Stimulated activated CD8-positive, alpha-beta memory T cell treated with anti-CD3 and anti-CD28 coated beads, Interleukin-2, amount 100 ng/mL, for 48 hours (primary cell): ENCODE data around the gene AOPEP.
"Not testable (repeated sequence)": the region's sequence is repeated elsewhere in the genome, so short reads cannot be mapped to it uniquely, and the experiment has no call there.

ENCODE experiments used
- DNase-seq, 2 donors: peaks; one replicate each; pipeline ENCODE4 v3.0.0-alpha.2; 2020; ENCODE audit warnings: low read depth in 2 of 2

Gene AOPEP

GRCh38 chr9:95017661-95018060, 291.2 kb downstream of the AOPEP start:
- DNase-seq, result no peak

GRCh38 chr9:95018099-95018936, 291.8 kb downstream of the AOPEP start:
- DNase-seq, result no peak

- not testable (repeated sequence) for DNase-seq
These were observed 294.1 kb downstream of the AOPEP start for GRCh38 chr9:95020644-95021043.

DNA sequence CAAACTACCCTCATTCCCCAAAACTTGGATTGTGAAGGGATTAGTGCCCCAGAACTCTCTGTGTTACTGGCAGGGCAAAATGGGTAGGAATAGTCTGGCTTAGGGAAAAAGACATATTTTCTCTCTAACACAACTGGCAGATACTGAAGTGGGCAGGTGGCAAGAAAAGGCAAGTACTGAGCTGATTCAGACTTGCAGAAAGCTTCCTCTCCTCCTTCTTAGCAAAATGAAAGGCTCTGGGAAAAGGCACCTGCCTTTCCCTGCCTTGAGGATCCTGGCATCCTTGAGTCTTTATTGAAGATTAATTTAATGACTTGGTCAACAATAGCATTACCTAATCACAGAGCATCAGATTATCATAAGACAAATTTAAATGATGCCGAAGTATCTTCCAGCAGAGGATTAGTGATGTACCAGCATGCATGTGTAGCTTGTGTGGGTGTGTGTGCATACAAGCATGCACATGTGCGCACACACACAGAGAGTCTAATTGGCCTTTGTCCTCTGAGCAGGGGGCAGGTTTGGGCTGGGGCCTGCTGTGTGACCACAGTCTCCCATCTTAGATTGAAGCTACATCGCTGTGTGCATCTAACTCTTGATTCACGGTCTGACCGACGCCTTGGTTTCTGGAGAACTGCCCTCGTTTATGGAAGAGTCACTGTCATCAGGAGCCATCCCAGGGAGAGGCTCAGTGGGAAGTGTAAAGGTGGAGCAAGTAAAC, 294.8 kb downstream of the AOPEP start:
- no peak for DNase-seq

DNA sequence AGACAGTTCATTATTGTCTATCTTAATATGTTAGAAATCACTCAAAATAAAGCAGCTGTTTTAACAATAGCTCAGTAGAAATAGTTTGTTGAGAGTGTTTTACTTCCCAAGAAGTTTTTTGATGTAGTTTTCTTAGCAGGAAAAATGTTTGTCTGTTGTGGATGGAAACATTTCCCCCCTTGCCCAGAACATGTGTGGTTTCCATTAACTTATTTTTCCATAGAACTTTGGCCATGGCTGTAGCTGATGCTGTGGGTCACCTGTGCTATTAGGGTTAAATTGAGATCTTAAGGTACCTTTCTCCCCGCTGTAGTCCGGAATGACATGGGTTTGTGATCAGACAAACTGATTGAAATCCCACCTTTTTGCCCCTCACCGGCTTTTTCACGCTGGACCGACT, 296.2 kb downstream of the AOPEP start:
- DNase-seq, result no peak

GRCh38 chr9:95023217-95024003, 296.9 kb downstream of the AOPEP start:
- no peak for DNase-seq

DNA sequence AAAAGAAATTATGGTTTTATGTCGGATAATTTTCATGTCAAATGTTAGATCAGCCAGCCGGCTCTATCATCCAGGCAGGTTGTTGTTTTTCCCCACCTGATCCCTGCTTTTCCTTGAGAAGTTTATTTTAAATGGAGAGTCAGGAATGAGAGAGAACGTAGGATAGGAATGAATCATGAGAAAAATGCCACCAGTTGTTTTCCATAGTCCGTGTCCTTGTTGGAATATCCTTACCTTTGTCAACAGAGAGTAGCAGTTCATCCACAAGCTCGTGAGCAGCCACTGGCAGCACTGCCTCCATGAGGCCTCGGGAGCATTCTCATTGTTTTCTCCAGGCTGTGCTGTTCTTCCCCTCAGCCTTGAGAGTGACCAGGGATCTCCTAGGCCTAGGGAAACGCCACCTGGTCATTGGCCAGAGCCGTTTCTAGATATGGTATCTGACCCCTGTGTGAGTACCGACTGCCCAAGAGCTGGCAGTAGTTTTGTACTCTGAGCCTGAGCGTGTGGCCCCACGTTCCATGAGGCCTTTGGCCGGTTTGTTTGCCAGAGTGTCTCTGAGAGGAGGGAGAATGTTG, 297.7 kb downstream of the AOPEP start:
- DNase-seq, result no peak

DNA sequence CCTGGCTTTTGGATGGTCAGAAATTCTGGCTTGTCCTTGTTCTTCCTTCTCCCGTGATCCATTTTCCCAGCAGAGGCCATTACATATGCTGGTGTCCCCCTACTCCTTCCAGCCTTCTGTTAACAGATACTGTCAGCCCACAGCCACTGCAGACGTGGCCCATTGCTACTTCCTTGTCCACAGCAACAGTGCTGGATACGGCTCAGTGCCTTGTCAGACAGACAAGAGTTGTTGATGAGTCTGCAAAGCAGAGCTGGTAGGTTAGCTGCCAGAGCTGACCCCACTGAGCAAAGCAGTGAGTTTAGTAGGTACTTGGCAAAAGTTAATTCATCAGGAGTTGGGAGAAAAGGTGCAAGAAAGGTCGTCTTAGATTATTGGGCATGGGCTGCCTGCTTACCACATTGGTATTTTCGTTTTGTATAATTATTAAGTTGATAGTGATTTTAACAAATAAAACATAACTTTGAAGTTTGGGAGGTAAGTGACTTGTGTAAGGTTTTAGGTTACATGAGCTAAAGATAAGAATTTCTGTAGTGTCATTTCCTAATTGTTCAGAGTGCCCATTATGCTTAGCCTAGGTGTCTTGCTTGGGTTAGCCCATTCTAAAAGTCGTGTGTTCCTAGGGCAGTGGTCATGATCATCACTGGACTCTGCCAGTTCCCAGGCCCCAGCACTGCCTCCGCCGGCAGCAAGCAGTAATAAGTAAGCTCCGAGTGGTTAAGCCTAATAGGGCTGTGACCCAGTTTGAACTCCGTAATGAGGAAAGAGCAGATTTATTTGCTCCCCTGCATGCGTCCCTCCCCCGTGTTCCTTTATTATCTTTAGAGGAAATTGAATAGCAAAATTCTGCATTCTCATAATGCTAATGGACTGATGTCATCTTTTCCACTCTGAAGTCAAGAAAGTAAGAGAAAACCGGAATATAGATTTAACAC, 299.0 kb downstream of the AOPEP start:
- no peak for DNase-seq

GRCh38 chr9:95026148-95026524, 299.6 kb downstream of the AOPEP start:
- DNase-seq, result no peak

GRCh38 chr9:95027914-95028852, 301.7 kb downstream of the AOPEP start:
- DNase-seq, result no peak

- no peak for DNase-seq
These were observed 302.3 kb downstream of the AOPEP start for GRCh38 chr9:95028853-95029219.

GRCh38 chr9:95029288-95029687, 302.8 kb downstream of the AOPEP start:
- no peak for DNase-seq

- DNase-seq, result no peak
These were observed 303.2 kb downstream of the AOPEP start for GRCh38 chr9:95029720-95030119.

- DNase-seq, result no peak
These were observed 303.8 kb downstream of the AOPEP start for GRCh38 chr9:95030344-95030743.

DNA sequence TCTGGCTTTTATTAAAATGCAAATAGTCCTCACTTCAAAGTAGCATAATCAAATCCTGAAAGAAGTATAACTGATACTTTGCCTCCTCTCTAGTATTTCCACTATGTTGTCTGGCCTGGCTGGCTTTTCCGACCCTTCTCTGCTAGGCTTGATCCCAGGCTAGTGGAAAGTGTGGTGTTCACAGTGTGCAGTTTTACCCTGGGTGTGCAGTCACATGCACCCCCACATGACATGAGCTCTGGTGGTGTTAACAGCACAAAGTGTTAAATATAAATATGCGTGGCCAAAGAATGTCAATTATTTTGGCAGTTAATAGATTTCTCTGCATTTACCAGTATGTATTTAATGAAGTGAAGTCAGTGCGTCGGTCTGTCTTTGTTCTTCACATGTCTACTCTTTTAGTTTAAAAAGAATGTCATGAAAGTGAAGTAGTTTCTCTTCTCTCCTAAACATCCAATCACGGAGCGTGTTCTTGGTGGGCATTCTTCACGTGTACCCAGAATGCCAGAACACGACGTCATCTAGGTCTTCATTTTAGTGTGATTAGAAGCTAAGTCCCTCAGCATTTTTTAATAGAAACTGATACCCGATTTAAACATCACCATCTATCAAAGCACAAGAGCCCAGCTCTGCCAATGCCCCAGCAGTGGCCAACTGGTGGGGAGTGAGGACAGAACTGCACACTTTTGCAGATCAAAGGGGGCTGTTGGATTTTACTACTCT, 304.6 kb downstream of the AOPEP start:
- DNase-seq, result no peak

DNA sequence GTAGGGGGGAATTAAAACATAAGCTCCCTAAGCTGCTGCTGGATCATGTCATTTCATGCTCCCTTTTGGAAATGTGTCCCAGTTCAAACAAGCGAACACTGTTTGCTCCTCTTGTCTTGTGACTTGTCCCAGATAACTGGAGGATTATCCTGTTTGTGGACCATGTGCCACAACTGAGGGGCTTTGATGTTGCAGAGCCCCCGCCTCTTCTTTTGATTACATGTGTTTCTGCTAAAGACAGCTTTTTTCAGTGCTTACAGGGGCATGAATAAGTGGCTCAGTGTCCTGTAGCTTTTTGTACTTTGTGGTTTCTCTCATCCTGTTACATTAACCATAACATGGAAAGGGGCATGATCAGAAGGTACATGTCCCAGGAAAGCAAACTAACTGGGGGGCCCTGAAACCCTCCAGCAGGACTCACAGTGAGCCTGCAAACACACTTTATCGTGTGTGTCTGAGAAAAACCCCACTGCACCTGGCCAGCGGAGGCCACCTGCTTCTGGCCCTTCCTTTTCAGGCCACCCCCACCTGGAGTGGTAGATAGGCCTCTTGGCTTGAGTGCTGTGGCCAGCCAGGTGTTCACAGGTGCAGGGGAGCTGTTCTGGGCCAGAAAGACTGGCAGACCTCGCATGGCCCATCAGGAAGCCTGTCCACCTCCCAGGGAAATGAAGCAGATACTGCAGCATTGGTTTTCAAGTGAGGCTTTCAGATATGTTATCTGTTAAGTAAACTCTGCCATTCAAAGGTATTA, 305.4 kb downstream of the AOPEP start:
- no peak for DNase-seq

DNA sequence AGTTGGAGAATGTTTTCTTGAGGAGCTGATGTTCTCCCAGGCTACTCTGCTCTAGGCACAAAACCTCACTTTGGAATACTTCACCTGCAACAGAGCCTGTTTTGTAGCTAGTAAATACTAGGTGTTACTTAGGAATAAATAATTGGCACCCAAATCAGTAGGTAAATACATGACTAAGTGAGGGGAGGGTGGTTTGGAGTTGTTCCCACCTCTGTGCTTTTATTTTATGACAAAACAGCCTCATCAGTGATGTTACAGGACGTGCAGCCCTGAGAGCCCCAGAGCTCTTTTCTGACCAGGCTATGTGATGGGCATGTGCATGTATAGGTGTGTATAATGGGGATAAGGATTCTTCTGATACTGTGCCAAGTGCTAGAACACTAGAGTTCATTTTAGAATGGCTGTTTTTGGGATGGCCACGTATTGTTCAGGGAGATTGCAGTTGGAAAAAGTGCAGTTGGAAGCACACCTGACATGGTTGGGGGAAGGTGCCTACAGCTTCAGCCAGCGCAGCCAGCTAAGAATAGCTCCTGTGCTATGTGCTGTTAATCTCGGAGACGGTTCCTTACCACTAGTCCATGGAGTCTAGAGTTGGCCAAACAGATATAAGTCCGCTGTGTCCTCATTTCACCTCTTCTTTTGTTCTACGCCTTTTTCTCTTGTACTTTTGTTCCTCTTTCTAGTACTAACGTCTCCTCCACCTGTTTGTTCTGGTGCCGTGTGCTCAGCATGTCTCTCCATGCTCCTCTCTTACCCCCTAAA, 306.3 kb downstream of the AOPEP start:
- DNase-seq, result no peak

DNA sequence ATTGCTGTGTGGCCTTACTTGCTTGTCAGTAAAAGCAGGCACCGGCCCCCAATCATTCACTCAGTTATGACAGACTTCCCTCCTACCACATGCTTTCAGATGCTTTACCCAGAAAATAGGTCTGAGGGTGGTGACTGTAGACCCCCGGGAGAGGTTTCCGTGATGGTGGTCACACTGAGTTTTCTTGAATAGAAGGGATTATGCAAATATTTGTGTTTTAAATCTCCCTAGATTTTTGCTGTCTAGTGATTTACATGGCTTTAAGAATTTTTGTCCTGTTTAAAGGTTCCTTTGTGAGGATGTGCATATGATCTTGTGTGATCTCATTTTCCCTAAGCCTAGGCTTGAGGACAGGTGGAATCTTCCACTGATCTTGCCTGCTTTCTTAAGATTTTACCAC, 309.3 kb downstream of the AOPEP start:
- no peak for DNase-seq
